ENCODE data around the gene RIMS1. TPM values are rescaled to one million over a fixed set of nuclear protein-coding genes. Genes with fewer than 3 reads are reported as not detected.
A peak's percentile ranks its signal among the peaks of the same experiment; 100 is the strongest.

RIMS1 gene
- total and polyA plus RNA-seq, 2 donors (not counting 1 experiment from before 2014, with no cell fraction given): not detected

GRCh38 chr6:72386324-72386723 lies 500.0 kb downstream of the RIMS1 start:
- no peak for DNase-seq
- H3K4me3 Mint-ChIP-seq: peak overlapping the region; percentile 76
- POLR2A ChIA-PET: no interaction called here

GRCh38 chr6:72389698-72390097 lies 503.3 kb downstream of the RIMS1 start:
- POLR2A ChIA-PET: no interaction called here
- peaks cover 2% of the 10 kb centered on the region for H3K4me1 Mint-ChIP-seq
- no peak overlapping the region for H3K27ac Mint-ChIP-seq
- no CpG with 5 or more reads among the region's 1 CpG for whole genome bisulfite sequencing (ENCODE audit: insufficient coverage)
- no peak overlapping the region for H3K4me3 Mint-ChIP-seq
- Histone ChIP-seq H3K4me1 (ENCODE audit: control insufficient read depth in 2 of 2, insufficient read depth in 2 of 2, low read length in 2 of 2) (peaks cover 0 to under 1% of the 10 kb centered on the region in 2 donors), H3K4me2 (replicated peaks; ENCODE audit: low read depth, low read length, poor library complexity, severe bottlenecking) (no peak overlapping the region), H3K9ac (ENCODE audit: low read length) (no peak overlapping the region), H3K4me3 (ENCODE audit: control extremely low read depth in 1 of 5, extremely low read depth in 1 of 5, insufficient read depth in 1 of 5, low read depth in 2 of 5, low read length in 4 of 5) (no peak overlapping the region), H3K36me3 (replicated peaks in 1 of 2; ENCODE audit: control extremely low read depth in 1 of 2, control insufficient read depth in 1 of 2, extremely low read depth in 1 of 2, insufficient read depth in 2 of 2, low read length in 1 of 2) (no peaks in the 10 kb centered on the region), H3K27ac (ENCODE audit: low read length in 2 of 2) (no peak overlapping the region), H4K20me1 (ENCODE audit: control insufficient read depth, insufficient read depth, low read length, poor library complexity, severe bottlenecking) (no peaks in the 10 kb centered on the region), H3K27me3 (replicated peaks in 1 of 4; ENCODE audit: control extremely low read depth in 1 of 4, control insufficient read depth in 3 of 4, insufficient read depth in 4 of 4, low read length in 3 of 4) (no peaks in the 10 kb centered on the region), H3K9me3 (ENCODE audit: control extremely low read depth in 1 of 3, control insufficient read depth in 2 of 3, insufficient read depth in 1 of 3, low read length in 2 of 3) (peaks cover 0 to 3% (median 0%) of the 10 kb centered on the region in 3 donors), H2AFZ (ENCODE audit: insufficient read depth, low read depth, low read length, poor library complexity, severe bottlenecking) (no peak overlapping the region), H3K79me2 (ENCODE audit: control insufficient read depth, insufficient read depth, low read length) (no peaks in the 10 kb centered on the region)
- intact Hi-C loops (cut with micrococcal nuclease): no loop called here
- CTCF ChIA-PET: no interaction called here
- ATAC-seq (ENCODE audit: low read depth) (no peak), DNase-seq (no peak)
- TF ChIP-seq EZH2 (IDR thresholded peaks at IDR 0.05; ENCODE audit: borderline replicate concordance, insufficient read depth, low read depth, low read length, poor library complexity, severe bottlenecking) (no peak), CTCF (IDR thresholded peaks at IDR 0.05) (no peak)
- H3K27me3 Mint-ChIP-seq: no peaks in the 10 kb centered on the region
- H3K9me3 Mint-ChIP-seq (ENCODE audit: insufficient read depth): no peaks in the 10 kb centered on the region

More at GRCh38 chr6:72386324-72386723, 500.0 kb downstream of the RIMS1 start:
- Histone ChIP-seq H2AFZ (ENCODE audit: insufficient read depth, low read depth, low read length, poor library complexity, severe bottlenecking) (peak overlapping the region; percentile 1), H3K4me1 (ENCODE audit: control insufficient read depth in 2 of 2, insufficient read depth in 2 of 2, low read length in 2 of 2) (peaks cover 23 to 29% of the 10 kb centered on the region in 2 donors), H4K20me1 (ENCODE audit: control insufficient read depth, insufficient read depth, low read length, poor library complexity, severe bottlenecking) (no peaks in the 10 kb centered on the region), H3K36me3 (replicated peaks in 1 of 2; ENCODE audit: control extremely low read depth in 1 of 2, control insufficient read depth in 1 of 2, extremely low read depth in 1 of 2, insufficient read depth in 2 of 2, low read length in 1 of 2) (no peaks in the 10 kb centered on the region), H3K27ac (ENCODE audit: low read length in 2 of 2) (no peak overlapping the region), H3K9me3 (ENCODE audit: control extremely low read depth in 1 of 3, control insufficient read depth in 2 of 3, insufficient read depth in 1 of 3, low read length in 2 of 3) (peaks cover 0 to 3% (median 0%) of the 10 kb centered on the region in 3 donors), H3K4me3 (ENCODE audit: control extremely low read depth in 1 of 5, extremely low read depth in 1 of 5, insufficient read depth in 1 of 5, low read depth in 2 of 5, low read length in 4 of 5) (peak overlapping the region in 3 of 5 experiments; percentile 5 to 38 (median 10)), H3K4me2 (replicated peaks; ENCODE audit: low read depth, low read length, poor library complexity, severe bottlenecking) (peak overlapping the region; percentile 17), H3K27me3 (replicated peaks in 1 of 4; ENCODE audit: control extremely low read depth in 1 of 4, control insufficient read depth in 3 of 4, insufficient read depth in 4 of 4, low read length in 3 of 4) (no peaks in the 10 kb centered on the region), H3K9ac (ENCODE audit: low read length) (no peak overlapping the region), H3K79me2 (ENCODE audit: control insufficient read depth, insufficient read depth, low read length) (no peaks in the 10 kb centered on the region)
- ATAC-seq (ENCODE audit: low read depth): peak; percentile 31
- peak overlapping the region; percentile 82 for H3K27ac Mint-ChIP-seq
- H3K9me3 Mint-ChIP-seq (ENCODE audit: insufficient read depth): no peaks in the 10 kb centered on the region
- 63% methylated on average over 3 of the region's 8 CpGs for WGBS (ENCODE audit: insufficient coverage)
- CTCF ChIA-PET: interaction anchor here (1.1 to 1.7 kb wide), 2 partner anchors 25 to 26 kb away, joined by 4 to 5 read pairs; no protein-coding TSS in a partner anchor
- H3K4me1 Mint-ChIP-seq: peaks cover 29% of the 10 kb centered on the region
- intact Hi-C loops (cut with micrococcal nuclease): no loop called here
- no peaks in the 10 kb centered on the region for H3K27me3 Mint-ChIP-seq
- TF ChIP-seq CTCF (IDR thresholded peaks at IDR 0.05) (no peak), EZH2 (IDR thresholded peaks at IDR 0.05; ENCODE audit: borderline replicate concordance, insufficient read depth, low read depth, low read length, poor library complexity, severe bottlenecking) (no peak)

Measured in B cell (primary cell).